RWPE2 (cell line): ENCODE results near the gene NAPG.

Source experiments
- ATAC-seq: fragments of 200-7000 bp; cut with Tn5 transposase; 3 replicates; pipeline ENCODE4 v1.9.1; 2021; ENCODE audit warnings: low read depth
- DNase-seq: peaks from one replicate; pipeline ENCODE4 v3.0.0-alpha.2; 2020; ENCODE audit warnings: low spot score
- H3K27ac ChIP-seq: fragments of 450-650 bp; 2 replicates; pipeline ENCODE4 v1.5.1; 2017; ENCODE audit warnings: mild to moderate bottlenecking; ENCODE audit not compliant: poor library complexity, severe bottlenecking
- H3K27me3 ChIP-seq: fragments of 250-450 bp; sonication (Bioruptor Pico); 2 replicates; pipeline ENCODE4 v1.5.1; 2021; ENCODE audit warnings: mild to moderate bottlenecking, moderate library complexity; ENCODE audit not compliant: insufficient read depth, poor library complexity, severe bottlenecking
- H3K36me3 ChIP-seq: fragments of 250-450 bp; sonication (Bioruptor Pico); 2 replicates; pipeline ENCODE4 v1.5.1; 2020; ENCODE audit warnings: low read depth, mild to moderate bottlenecking, moderate library complexity
- H3K4me1 ChIP-seq: fragments of 250-450 bp; sonication (Bioruptor Pico); 2 replicates; pipeline ENCODE4 v1.5.1; 2021; ENCODE audit warnings: mild to moderate bottlenecking, moderate library complexity; ENCODE audit not compliant: insufficient read depth, poor library complexity, severe bottlenecking
- H3K4me3 ChIP-seq: fragments of 250-450 bp; sonication (Bioruptor Pico); 2 replicates; pipeline ENCODE4 v1.5.1; 2021; ENCODE audit warnings: mild to moderate bottlenecking, moderate library complexity; ENCODE audit not compliant: severe bottlenecking
- H3K9me3 ChIP-seq: fragments of 250-450 bp; sonication (Bioruptor Pico); 2 replicates; pipeline ENCODE4 v1.5.1; 2021; ENCODE audit warnings: mild to moderate bottlenecking, moderate library complexity; ENCODE audit not compliant: severe bottlenecking
- CTCF ChIP-seq: fragments of 450-650 bp; IDR thresholded peaks from one replicate; pipeline ENCODE4 v1.5.1; 2017; ENCODE audit warnings: mild to moderate bottlenecking, moderate library complexity; ENCODE audit not compliant: poor library complexity, severe bottlenecking

NAPG gene

GRCh38 chr18:10516078-10516477 lies 9.7 kb upstream of the NAPG start:
- Histone ChIP-seq H3K4me3 (no peak overlapping the region), H3K36me3 (no peaks in the 10 kb centered on the region), H3K9me3 (no peaks in the 10 kb centered on the region), H3K4me1 (no peaks in the 10 kb centered on the region), H3K27ac (no peak overlapping the region), H3K27me3 (peaks cover 3% of the 10 kb centered on the region)
- DNase-seq (no peak), ATAC-seq (no peak)
- TF ChIP-seq CTCF: no peak

- H3K9me3 ChIP-seq: no peaks in the 10 kb centered on the region
- no peaks in the 10 kb centered on the region for H3K36me3 ChIP-seq
- ATAC-seq (no peak), DNase-seq (no peak)
- H3K27ac ChIP-seq: no peak overlapping the region
- H3K4me3 ChIP-seq: no peak overlapping the region
- TF ChIP-seq CTCF: peak; percentile 7
- H3K27me3 ChIP-seq: no peaks in the 10 kb centered on the region
- H3K4me1 ChIP-seq: no peaks in the 10 kb centered on the region
Measured at GRCh38 chr18:10518595-10519255, 7.1 kb upstream of the NAPG start.

- no peak for ATAC-seq
- no peak for DNase-seq
- H3K27me3 ChIP-seq: no peaks in the 10 kb centered on the region
- no peaks in the 10 kb centered on the region for H3K4me1 ChIP-seq
- H3K27ac ChIP-seq: no peak overlapping the region
- no peak overlapping the region for H3K4me3 ChIP-seq
- H3K36me3 ChIP-seq: no peaks in the 10 kb centered on the region
- H3K9me3 ChIP-seq: no peaks in the 10 kb centered on the region
- no peak for TF ChIP-seq CTCF
Measured at GRCh38 chr18:10519366-10519765, 6.5 kb upstream of the NAPG start.

GRCh38 chr18:10519999-10520935 lies 5.6 kb upstream of the NAPG start:
- no peak for DNase-seq
- H3K27me3 ChIP-seq: no peaks in the 10 kb centered on the region
- no peaks in the 10 kb centered on the region for H3K36me3 ChIP-seq
- H3K4me1 ChIP-seq: no peaks in the 10 kb centered on the region
- H3K27ac ChIP-seq: no peak overlapping the region
- no peak overlapping the region for H3K4me3 ChIP-seq
- peak; percentile 97 for ATAC-seq
- peak; percentile 94 for TF ChIP-seq CTCF
- H3K9me3 ChIP-seq: no peaks in the 10 kb centered on the region
